Keratinocyte (primary cell): Measurements from ENCODE around the gene CUX1. TPM values are rescaled to one million over a fixed set of nuclear protein-coding genes. Genes with fewer than 3 reads are reported as not detected.

Source experiments
- DNase-seq: peaks from one replicate; pipeline ENCODE4 v3.0.0-alpha.2; 2011; ENCODE audit warnings: low read depth, missing footprints, low spot score
- FAIRE-seq: peaks from 2 replicates; lab custom pipeline; 2011; peaks lifted over from hg19 to GRCh38; lab: Jason Lieb, UNC
- H2AFZ ChIP-seq: 2 replicates; pipeline ENCODE4 v1.6.0; 2012; ENCODE audit warnings: low read length, control low read depth, inconsistent platforms; ENCODE audit not compliant: control insufficient read depth
- H3K27ac ChIP-seq: 2 replicates; pipeline ENCODE4 v1.5.1; 2011; ENCODE audit warnings: low read length; ENCODE audit not compliant: control insufficient read depth, insufficient read depth
- H3K27me3 ChIP-seq: 3 replicates; pipeline ENCODE4 v1.6.0; 2011; ENCODE audit warnings: low read length; ENCODE audit not compliant: control insufficient read depth, insufficient read depth; ENCODE audit errors: extremely low read depth
- H3K36me3 ChIP-seq, 2 experiments: 2 replicates in 1 of 2; 3 replicates in 1 of 2; pipeline ENCODE4 v1.5.1; 2011; ENCODE audit warnings: low read length in 2 of 2, mild to moderate bottlenecking in 1 of 2; ENCODE audit not compliant: control insufficient read depth in 2 of 2, insufficient read depth in 2 of 2; ENCODE audit errors: extremely low read depth in 1 of 2
- H3K4me1 ChIP-seq: 3 replicates; pipeline ENCODE4 v1.5.1; 2011; ENCODE audit warnings: low read length; ENCODE audit not compliant: control insufficient read depth, insufficient read depth; ENCODE audit errors: extremely low read depth
- H3K4me2 ChIP-seq: 3 replicates; pipeline ENCODE4 v1.6.0; 2011; ENCODE audit warnings: low read depth, low read length; ENCODE audit not compliant: control insufficient read depth, insufficient read depth; ENCODE audit errors: extremely low read depth
- H3K4me3 ChIP-seq, 3 experiments: fragments of 200-600 bp in 1 of 3; sonication (generic) in 1 of 3; 2 replicates in 2 of 3; 3 replicates in 1 of 3; pipeline ENCODE4 v1.5.1; 2011 to 2016; ENCODE audit warnings: low read length in 3 of 3, mild to moderate bottlenecking in 3 of 3, control low read depth in 2 of 3, inconsistent platforms in 1 of 3, low read depth in 1 of 3, mixed read lengths in 1 of 3, mixed run types in 1 of 3, moderate library complexity in 1 of 3; ENCODE audit not compliant: control insufficient read depth in 2 of 3, insufficient read depth in 2 of 3; ENCODE audit errors: extremely low read depth in 1 of 3
- H3K79me2 ChIP-seq: 2 replicates; pipeline ENCODE4 v1.6.0; 2012; ENCODE audit warnings: low read length; ENCODE audit not compliant: control insufficient read depth, insufficient read depth
- H3K9ac ChIP-seq: 3 replicates; pipeline ENCODE4 v1.6.0; 2011; ENCODE audit warnings: low read length; ENCODE audit not compliant: control insufficient read depth, insufficient read depth; ENCODE audit errors: extremely low read depth
- H3K9me1 ChIP-seq: 3 replicates; pipeline ENCODE4 v1.6.0; 2011; ENCODE audit warnings: low read length; ENCODE audit not compliant: control insufficient read depth, insufficient read depth; ENCODE audit errors: extremely low read depth
- H3K9me3 ChIP-seq: 2 replicates; pipeline ENCODE4 v1.5.1; 2012; ENCODE audit warnings: low read depth, low read length; ENCODE audit not compliant: control insufficient read depth
- H4K20me1 ChIP-seq: 3 replicates; pipeline ENCODE4 v1.6.0; 2011; ENCODE audit warnings: low read length; ENCODE audit not compliant: control insufficient read depth, insufficient read depth; ENCODE audit errors: extremely low read depth
- EZH2 ChIP-seq: IDR thresholded peaks from one replicate; pipeline ENCODE4 v1.6.1; 2012; ENCODE audit warnings: inconsistent platforms, mild to moderate bottlenecking, low read length, moderate library complexity
- dilution Hi-C: fragments of 300-500 bp; cut with MboI; formaldehyde crosslinking; loops from one replicate; pipeline ENCODE4 v1.7.0; 2020; ENCODE audit warnings: low sequenced_read_pairs; ENCODE audit not compliant: extremely low pct_ligation_motif_present
- polyA plus RNA-seq, 5 experiments: library from polyadenylated mRNA; depleted of rRNA in 3 of 5; stranded (reverse) in 3 of 5; stranded (forward) in 1 of 5; unstranded in 1 of 5; fragments of >200 nt; gene quantifications; 1 replicate in 1 of 5; 2 replicates in 3 of 5; 3 replicates in 1 of 5; pipeline versions ENCODE4 v1.2.1 to v1.2.3, GENCODE V29; 2011 to 2012; ENCODE audit warnings: missing spikeins in 2 of 5, low read depth in 1 of 5, low replicate concordance in 1 of 5
- TF ChIP-seq, protein P1 (sequence below), 3 experiments: IDR thresholded peaks in 1 of 3; conservative IDR thresholded peaks in 1 of 3; optimal IDR thresholded peaks in 1 of 3; 2 replicates in 2 of 3; 3 replicates in 1 of 3; pipeline versions ENCODE3 to v1.5.1; 2011; ENCODE audit warnings: low read length in 3 of 3, mild to moderate bottlenecking in 3 of 3, moderate library complexity in 2 of 3, control low read depth in 1 of 3, inconsistent platforms in 1 of 3; ENCODE audit not compliant: insufficient read depth in 2 of 3; ENCODE audit errors: extremely low read depth in 1 of 3

Gene CUX1
- polyA plus RNA-seq, 1 donor (not counting 4 experiments of a cell fraction or from before 2014, with no cell fraction given): 18.3 TPM

DNA sequence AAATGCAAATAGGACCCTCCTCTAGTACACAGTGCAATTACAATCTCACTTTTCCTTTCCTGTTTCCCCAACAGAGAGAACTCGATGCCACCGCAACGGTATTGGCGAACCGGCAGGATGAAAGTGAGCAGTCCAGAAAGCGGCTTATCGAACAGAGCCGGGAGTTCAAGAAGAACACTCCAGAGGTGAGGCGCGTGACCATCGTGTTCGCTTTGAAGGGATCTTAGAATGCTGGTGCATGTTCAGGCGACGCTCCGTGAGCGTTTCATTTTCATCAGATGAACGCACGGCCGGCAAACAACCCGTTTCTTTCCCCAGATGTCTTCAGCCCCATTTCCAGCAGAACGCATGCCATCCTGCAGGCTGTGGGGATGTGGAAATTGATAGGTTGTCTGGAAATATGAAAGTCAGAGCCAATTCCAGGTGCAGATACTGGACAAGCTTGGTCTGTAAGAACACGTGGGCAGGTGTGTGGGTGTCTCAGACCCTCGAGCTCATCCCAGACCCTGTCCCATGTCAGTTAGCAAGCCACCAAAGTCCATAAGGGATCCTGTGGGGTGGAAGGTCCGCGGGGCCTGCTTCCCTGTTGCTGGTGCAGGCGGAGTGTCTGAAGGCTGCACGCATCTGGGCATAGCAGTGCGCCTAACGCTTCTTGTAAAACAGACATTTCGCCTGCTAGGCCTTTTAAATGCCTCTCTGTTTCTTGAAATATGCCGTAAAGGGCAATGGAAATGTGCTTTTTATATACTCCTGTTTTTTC lies 98.8 kb downstream of the CUX1 start:
- DNase-seq (no peak), FAIRE-seq (no peak)
- no peak overlapping the region for H3K4me2 ChIP-seq
- no peaks in the 10 kb centered on the region for H4K20me1 ChIP-seq
- no peaks in the 10 kb centered on the region for H3K27me3 ChIP-seq
- H2AFZ ChIP-seq: no peak overlapping the region
- no peaks in the 10 kb centered on the region for H3K4me1 ChIP-seq
- dilution Hi-C loops: no loop called here
- no peaks in the 10 kb centered on the region for H3K9me3 ChIP-seq
- H3K27ac ChIP-seq: no peak overlapping the region
- H3K4me3 ChIP-seq: no peak overlapping the region
- H3K36me3 ChIP-seq: peaks cover 0 to 5% of the 10 kb centered on the region in 2 experiments
- TF ChIP-seq EZH2: no peak
- TF ChIP-seq, protein P1, sequence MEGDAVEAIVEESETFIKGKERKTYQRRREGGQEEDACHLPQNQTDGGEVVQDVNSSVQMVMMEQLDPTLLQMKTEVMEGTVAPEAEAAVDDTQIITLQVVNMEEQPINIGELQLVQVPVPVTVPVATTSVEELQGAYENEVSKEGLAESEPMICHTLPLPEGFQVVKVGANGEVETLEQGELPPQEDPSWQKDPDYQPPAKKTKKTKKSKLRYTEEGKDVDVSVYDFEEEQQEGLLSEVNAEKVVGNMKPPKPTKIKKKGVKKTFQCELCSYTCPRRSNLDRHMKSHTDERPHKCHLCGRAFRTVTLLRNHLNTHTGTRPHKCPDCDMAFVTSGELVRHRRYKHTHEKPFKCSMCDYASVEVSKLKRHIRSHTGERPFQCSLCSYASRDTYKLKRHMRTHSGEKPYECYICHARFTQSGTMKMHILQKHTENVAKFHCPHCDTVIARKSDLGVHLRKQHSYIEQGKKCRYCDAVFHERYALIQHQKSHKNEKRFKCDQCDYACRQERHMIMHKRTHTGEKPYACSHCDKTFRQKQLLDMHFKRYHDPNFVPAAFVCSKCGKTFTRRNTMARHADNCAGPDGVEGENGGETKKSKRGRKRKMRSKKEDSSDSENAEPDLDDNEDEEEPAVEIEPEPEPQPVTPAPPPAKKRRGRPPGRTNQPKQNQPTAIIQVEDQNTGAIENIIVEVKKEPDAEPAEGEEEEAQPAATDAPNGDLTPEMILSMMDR (optimal IDR thresholded peaks at IDR 0.05 in 1 of 3, IDR thresholded peaks at IDR 0.05 in 1 of 3, conservative IDR thresholded peaks at IDR 0.05 in 1 of 3; ENCODE audit: extremely low read depth in 1 of 3, insufficient read depth in 2 of 3, low read length in 3 of 3): no peak
- no peaks in the 10 kb centered on the region for H3K9me1 ChIP-seq
- H3K79me2 ChIP-seq: peaks cover 2% of the 10 kb centered on the region
- no peak overlapping the region for H3K9ac ChIP-seq

DNA sequence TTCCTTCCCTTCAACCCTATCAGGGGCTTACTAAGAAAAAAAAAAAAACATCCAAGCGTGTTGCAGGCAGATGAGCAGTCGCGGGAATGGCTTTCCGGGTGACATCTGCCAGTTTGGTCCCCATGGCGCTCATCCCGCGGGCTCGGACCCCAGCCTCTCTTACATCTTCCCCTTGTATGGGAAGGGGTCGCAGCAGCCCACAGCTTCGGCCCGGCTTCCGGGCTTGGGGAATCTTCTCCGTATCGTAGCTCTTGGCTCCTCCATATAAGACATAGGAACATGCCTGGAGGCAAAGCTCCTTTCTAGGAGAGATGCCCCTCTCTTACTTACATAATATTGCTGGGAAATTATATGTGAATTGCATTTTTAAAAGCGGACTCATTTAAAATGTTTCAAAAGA lies 99.5 kb downstream of the CUX1 start:
- no peak overlapping the region for H3K4me2 ChIP-seq
- H3K27me3 ChIP-seq: no peaks in the 10 kb centered on the region
- peaks cover 0 to 5% of the 10 kb centered on the region in 2 experiments for H3K36me3 ChIP-seq
- no peaks in the 10 kb centered on the region for H3K9me3 ChIP-seq
- H3K4me3 ChIP-seq: no peak overlapping the region
- no peak overlapping the region for H2AFZ ChIP-seq
- no peaks in the 10 kb centered on the region for H3K9me1 ChIP-seq
- no peak overlapping the region for H3K9ac ChIP-seq
- no peaks in the 10 kb centered on the region for H4K20me1 ChIP-seq
- H3K27ac ChIP-seq: no peak overlapping the region
- DNase-seq: no peak
- H3K4me1 ChIP-seq: no peaks in the 10 kb centered on the region
- H3K79me2 ChIP-seq: no peaks in the 10 kb centered on the region
- no peak for FAIRE-seq
- dilution Hi-C loops: no loop called here
- TF ChIP-seq, protein P1 (optimal IDR thresholded peaks at IDR 0.05 in 1 of 3, IDR thresholded peaks at IDR 0.05 in 1 of 3, conservative IDR thresholded peaks at IDR 0.05 in 1 of 3; ENCODE audit: extremely low read depth in 1 of 3, insufficient read depth in 2 of 3, low read length in 3 of 3): no peak
- no peak for TF ChIP-seq EZH2
